Amniotic epithelial cell (primary cell): ENCODE results near the gene DRAP1.

Source experiments
- DNase-seq: peaks from one replicate; pipeline ENCODE4 v3.0.0-alpha.2; 2010; ENCODE audit warnings: low read depth

Gene DRAP1

GRCh38 chr11:65961267-65962140 lies 42.3 kb downstream of the DRAP1 start, which contains the start of gene SART1:
TSS of gene SART1 (plus strand) at chr11:65961734. CDS start at chr11:65961781, 47 bp downstream.
- DNase-seq = peak; percentile 96

DNA sequence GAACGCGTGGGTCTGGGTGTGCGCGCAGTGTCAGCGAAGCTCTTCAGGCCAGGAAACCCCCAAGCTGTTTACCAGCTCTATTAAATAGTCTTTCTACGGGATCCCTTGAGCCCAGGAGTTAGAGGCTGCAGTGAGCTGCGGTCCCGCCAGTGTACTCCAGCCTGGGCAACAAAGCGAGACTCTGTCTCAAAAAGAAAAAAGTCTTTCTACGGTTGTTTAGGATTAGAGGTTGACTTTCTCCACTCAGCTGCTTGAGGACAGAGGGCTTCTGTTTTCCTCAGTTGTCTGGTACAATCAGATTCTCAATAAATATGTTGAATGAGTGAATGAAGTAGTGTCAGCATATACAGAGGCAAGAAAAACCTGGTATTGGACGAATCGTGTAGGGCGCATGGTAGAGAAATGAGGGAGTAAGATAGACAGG lies 42.9 kb downstream of the DRAP1 start:
- no peak for DNase-seq

DNA sequence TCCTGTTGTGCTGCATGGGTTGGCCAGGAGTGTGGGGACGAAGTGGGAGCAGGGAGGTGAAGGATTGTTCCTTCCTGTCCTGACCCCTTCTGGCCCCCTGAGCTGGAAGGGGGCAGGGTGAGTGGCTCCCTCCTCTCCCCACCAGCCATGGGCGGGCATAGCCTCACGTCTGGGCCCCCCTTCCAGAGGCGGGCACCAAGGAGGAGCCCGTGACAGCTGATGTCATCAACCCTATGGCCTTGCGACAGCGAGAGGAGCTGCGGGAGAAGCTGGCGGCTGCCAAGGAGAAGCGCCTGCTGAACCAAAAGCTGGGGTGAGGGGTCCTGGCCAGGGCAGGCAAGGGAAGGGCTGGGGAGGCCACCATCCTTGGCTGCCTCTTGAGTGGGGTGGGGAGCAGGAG lies 45.7 kb downstream of the DRAP1 start:
- no peak for DNase-seq

- no peak for DNase-seq
Observed at GRCh38 chr11:65965986-65966762, 46.9 kb downstream of the DRAP1 start.

- DNase-seq = no peak
Observed at GRCh38 chr11:65967329-65967934, 48.2 kb downstream of the DRAP1 start.

GRCh38 chr11:65968600-65969482 lies 49.6 kb downstream of the DRAP1 start:
- DNase-seq = no peak
